Dendritic cell treated with granulocyte-macrophage colony-stimulating factor and Interleukin-4, amounts not matched to agents 40 ng/mL and 50 ng/mL, for 4 days (primary cell): ENCODE measurements around the gene TMEM138.
"Not testable (repeated sequence)": the region's sequence is repeated elsewhere in the genome, so short reads cannot be mapped to it uniquely, and the experiment has no call there.

Experiments used
- H3K27ac Mint-ChIP-seq: one replicate; pipeline ENCODE4 v1.8.0; 2022; ENCODE audit warnings: mild to moderate bottlenecking, mixed read lengths
- H3K27me3 Mint-ChIP-seq: one replicate; pipeline ENCODE4 v1.8.0; 2022; ENCODE audit warnings: mild to moderate bottlenecking, mixed read lengths
- H3K36me3 Mint-ChIP-seq: one replicate; pipeline ENCODE4 v1.8.0; 2022; ENCODE audit warnings: low read depth, mixed read lengths
- H3K4me1 Mint-ChIP-seq: one replicate; pipeline ENCODE4 v1.8.0; 2022; ENCODE audit warnings: low read depth, mixed read lengths
- H3K4me3 Mint-ChIP-seq: one replicate; pipeline ENCODE4 v1.8.0; 2022; ENCODE audit warnings: mild to moderate bottlenecking, moderate library complexity, mixed read lengths
- H3K9me3 Mint-ChIP-seq: one replicate; pipeline ENCODE4 v1.8.0; 2022; ENCODE audit warnings: mixed read lengths
- intact Hi-C: fragments of 100-400 bp; cut with micrococcal nuclease; formaldehyde crosslinking; loops from one replicate; pipeline ENCODE4 v1.15.0; 2022

Gene TMEM138

DNA sequence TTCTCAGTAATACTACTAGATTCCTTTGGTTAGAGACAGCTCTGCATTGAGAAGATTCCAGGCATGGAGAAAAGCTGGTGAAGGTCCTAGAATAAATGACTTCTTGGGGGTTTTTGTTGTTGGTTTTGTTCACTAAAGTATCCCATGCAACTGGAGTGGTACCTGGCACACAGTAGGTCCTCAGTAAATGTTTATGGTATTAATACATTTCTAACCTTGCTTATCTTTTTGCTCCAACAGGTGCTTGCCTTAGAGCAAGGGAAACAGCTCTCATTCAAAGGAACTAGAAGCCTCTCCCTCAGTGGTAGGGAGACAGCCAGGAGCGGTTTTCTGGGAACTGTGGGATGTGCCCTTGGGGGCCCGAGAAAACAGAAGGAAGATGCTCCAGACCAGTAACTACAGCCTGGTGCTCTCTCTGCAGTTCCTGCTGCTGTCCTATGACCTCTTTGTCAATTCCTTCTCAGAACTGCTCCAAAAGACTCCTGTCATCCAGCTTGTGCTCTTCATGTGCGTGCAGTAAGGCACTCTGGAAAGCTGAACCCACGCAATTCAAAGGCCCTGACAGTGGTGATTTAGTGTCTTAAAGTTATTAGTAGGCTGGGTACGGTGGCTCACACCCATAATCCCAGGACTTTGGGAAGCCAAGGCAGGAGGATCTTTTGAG lies 2.0 kb downstream of the TMEM138 start:
- intact Hi-C loops: no loop called here
- Mint-ChIP-seq H3K4me3 (no peak overlapping the region), H3K36me3 (peaks cover 72% of the 10 kb centered on the region), H3K4me1 (peaks cover 43% of the 10 kb centered on the region), H3K9me3 (no peaks in the 10 kb centered on the region), H3K27me3 (no peaks in the 10 kb centered on the region), H3K27ac (no peak overlapping the region)

DNA sequence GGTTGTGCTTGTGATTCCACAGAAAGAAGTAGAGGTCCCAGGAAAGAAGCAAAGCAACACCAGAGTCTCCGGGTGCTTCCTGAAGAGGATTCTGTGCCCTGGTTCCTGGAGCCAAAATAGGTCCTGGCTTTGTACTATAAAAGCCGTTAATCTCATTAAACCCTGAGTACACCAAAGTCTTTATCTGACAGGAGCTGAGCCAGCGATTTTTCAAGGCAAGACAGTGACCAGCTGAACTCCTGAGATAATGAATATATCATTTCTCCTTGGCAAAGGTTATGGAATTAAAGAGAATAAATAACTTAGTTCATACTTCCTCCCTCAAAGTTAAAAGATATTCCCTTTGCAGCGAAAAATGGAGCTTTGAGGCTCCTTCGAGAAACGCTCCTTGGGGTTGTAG lies 5.2 kb downstream of the TMEM138 start:
- H3K27me3 Mint-ChIP-seq: no peaks in the 10 kb centered on the region
- no peak overlapping the region for H3K4me3 Mint-ChIP-seq
- no peak overlapping the region for H3K27ac Mint-ChIP-seq
- intact Hi-C loops: no loop called here
- H3K36me3 Mint-ChIP-seq: peaks cover 89% of the 10 kb centered on the region
- no peaks in the 10 kb centered on the region for H3K9me3 Mint-ChIP-seq
- H3K4me1 Mint-ChIP-seq: peaks cover 40% of the 10 kb centered on the region

DNA sequence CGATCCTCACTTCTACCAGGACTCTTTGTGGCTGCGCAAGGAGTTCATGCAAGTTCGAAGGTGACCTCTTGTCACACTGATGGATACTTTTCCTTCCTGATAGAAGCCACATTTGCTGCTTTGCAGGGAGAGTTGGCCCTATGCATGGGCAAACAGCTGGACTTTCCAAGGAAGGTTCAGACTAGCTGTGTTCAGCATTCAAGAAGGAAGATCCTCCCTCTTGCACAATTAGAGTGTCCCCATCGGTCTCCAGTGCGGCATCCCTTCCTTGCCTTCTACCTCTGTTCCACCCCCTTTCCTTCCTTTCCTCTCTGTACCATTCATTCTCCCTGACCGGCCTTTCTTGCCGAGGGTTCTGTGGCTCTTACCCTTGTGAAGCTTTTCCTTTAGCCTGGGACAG lies 6.5 kb downstream of the TMEM138 start:
- Mint-ChIP-seq H3K4me1 (peaks cover 28% of the 10 kb centered on the region), H3K9me3 (no peaks in the 10 kb centered on the region), H3K4me3 (no peak overlapping the region), H3K27ac (peak overlapping the region; percentile 56), H3K27me3 (no peaks in the 10 kb centered on the region), H3K36me3 (peaks cover 87% of the 10 kb centered on the region)
- intact Hi-C loops: no loop called here

DNA sequence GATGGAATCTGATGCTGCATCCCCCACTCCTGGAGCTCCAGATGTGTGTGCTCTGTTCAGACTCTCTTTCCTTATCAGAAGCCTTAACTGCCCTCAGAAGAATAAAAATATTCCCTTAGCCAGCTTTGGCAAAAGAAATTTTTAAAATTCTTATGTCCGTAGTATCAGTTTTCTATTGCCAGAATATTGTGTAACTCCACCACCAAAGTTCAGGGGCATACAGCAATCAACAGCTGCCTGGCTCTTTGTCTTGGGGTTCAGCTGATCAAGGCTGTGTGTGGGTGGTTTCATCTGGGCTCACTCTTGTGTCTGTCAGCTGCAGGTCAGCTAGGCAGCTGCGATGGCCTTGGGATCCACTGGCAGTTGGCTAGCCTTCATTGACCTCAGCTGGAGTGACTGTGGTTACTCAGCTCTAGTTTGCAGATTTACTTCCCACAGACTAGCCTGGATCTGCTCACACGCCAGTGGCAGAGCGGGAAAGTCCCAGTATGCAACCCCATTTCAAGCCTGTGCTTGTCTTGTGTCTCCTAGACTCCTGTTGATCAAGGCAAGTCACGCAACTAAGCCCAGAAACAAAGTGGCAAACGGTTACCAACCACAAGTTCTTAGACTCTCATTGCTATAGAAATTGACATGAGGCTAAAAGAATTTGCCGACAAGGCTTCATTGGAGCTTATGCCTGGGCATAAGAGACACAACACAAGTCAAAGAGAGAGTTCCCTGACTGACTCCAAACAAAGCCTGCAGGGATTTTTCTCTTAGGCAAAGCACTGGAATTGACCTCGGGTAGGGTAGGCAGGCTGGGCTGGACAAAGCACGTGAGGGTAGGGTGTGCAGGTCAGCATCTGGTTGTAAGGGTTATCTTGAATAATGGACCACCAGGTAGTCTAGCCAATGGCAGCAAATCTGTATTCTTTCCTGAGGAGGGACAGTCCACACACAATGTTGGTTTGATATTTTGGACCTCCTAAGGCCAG lies 7.5 kb downstream of the TMEM138 start:
- H3K9me3 Mint-ChIP-seq: no peaks in the 10 kb centered on the region
- peak overlapping the region; percentile 32 for H3K27ac Mint-ChIP-seq
- peaks cover 27% of the 10 kb centered on the region for H3K4me1 Mint-ChIP-seq
- H3K36me3 Mint-ChIP-seq: peaks cover 76% of the 10 kb centered on the region
- H3K4me3 Mint-ChIP-seq: no peak overlapping the region
- intact Hi-C loops: no loop called here
- no peaks in the 10 kb centered on the region for H3K27me3 Mint-ChIP-seq

DNA sequence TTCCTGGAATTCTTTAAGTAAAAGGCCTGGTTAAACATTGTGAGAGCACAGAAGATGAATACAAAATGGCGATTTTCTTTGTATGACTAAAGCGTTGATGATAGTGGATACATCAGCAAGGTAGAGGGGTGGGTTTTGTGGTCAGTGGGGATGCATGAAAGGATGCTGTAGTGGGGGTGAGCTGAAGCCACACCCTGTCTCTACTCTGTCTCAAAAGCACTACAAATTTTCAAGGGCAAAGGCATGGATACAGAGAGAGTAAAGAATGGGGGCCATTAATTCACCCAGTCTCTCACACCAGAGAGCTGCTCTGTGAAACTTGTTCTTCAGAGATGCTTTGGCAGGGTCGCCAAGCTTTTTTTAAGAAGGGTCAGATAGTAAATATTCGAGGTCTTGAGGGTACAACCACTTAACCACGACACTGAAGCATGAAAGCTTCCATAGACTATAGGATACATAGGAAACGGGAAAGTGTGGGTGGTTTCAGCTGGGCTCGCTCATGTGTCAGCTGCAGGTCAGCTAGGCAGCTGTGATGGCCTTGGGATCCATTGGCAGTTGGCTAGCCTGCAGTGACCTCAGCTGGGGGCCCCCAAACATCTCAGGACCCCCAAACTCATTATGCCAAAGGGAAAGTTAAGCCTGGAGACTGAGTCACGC lies 8.3 kb downstream of the TMEM138 start:
- Mint-ChIP-seq H3K27me3 (no peaks in the 10 kb centered on the region), H3K27ac (no peak overlapping the region), H3K4me1 (peaks cover 27% of the 10 kb centered on the region), H3K36me3 (peaks cover 70% of the 10 kb centered on the region), H3K9me3 (no peaks in the 10 kb centered on the region), H3K4me3 (no peak overlapping the region)
- intact Hi-C loops: no loop called here

- Mint-ChIP-seq H3K4me1 (peaks cover 27% of the 10 kb centered on the region), H3K27ac (no peak overlapping the region), H3K9me3 (no peaks in the 10 kb centered on the region), H3K27me3 (no peaks in the 10 kb centered on the region), H3K36me3 (peaks cover 55% of the 10 kb centered on the region), H3K4me3 (no peak overlapping the region)
- intact Hi-C loops: no loop called here
Observed at GRCh38 chr11:61372659-61373420, 10.7 kb downstream of the TMEM138 start.

DNA sequence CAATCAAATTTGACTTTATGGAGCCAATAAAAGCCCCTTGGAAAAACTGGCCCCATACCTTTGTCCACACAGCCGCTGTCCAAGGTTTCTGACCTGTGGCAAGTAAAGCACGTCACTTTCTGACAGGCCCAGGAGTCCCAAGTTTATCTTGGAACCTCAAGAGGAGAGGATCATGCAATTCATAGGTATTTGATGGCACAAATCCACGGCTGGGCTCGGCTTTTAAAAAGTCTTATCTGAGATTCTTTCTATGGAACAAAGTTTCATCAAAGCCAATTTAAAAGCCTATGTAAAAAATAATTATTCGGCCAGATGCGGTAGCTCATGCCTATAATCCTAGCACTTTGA lies 13.6 kb downstream of the TMEM138 start:
- Mint-ChIP-seq H3K36me3 (peaks cover 26% of the 10 kb centered on the region), H3K9me3 (no peaks in the 10 kb centered on the region), H3K27ac (no peak overlapping the region), H3K4me1 (peaks cover 15% of the 10 kb centered on the region), H3K4me3 (no peak overlapping the region), H3K27me3 (no peaks in the 10 kb centered on the region)
- intact Hi-C loops: no loop called here

GRCh38 chr11:61377461-61378160 lies 15.4 kb downstream of the TMEM138 start:
- intact Hi-C loops: no loop called here

DNA sequence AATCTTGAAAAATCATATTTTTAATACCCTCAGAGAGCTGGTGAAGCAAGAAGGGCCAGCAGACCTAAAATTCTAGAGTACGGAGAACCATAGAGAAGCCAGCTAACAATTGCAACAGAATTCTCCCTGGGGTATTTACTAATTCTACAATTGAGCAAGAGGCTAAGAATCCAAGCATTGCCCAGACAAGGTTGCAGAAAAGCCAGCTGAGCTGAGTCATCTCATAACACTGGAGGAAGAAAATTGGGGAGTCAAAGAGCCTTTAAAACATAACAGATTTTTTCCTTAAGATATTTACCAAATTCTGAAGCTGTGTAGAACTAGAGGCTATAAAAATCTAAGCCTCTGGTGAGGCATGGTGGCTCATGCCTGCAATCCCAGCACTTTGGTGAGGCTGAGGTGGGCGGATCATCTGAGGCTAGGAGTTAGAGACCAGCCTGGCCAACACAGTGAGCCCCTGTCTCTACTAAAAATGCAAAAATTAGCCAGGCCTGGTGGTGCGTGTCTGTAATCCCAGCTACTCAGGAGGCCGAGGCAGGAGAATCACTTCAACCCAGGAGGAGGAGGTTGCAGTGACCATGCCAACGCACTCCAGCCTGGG lies 16.6 kb downstream of the TMEM138 start:
- no peaks in the 10 kb centered on the region for H3K9me3 Mint-ChIP-seq
- peaks cover 32% of the 10 kb centered on the region for H3K4me1 Mint-ChIP-seq
- H3K27me3 Mint-ChIP-seq: no peaks in the 10 kb centered on the region
- H3K27ac Mint-ChIP-seq: no peak overlapping the region
- intact Hi-C loops: no loop called here
- H3K36me3 Mint-ChIP-seq: peaks cover 9% of the 10 kb centered on the region
- no peak overlapping the region for H3K4me3 Mint-ChIP-seq

More at GRCh38 chr11:61377461-61378160, 15.4 kb downstream of the TMEM138 start:
- Mint-ChIP-seq H3K4me3 (no peak overlapping the region), H3K9me3 (no peaks in the 10 kb centered on the region), H3K27ac (no peak overlapping the region), H3K36me3 (peaks cover 9% of the 10 kb centered on the region), H3K4me1 (peaks cover 26% of the 10 kb centered on the region), H3K27me3 (no peaks in the 10 kb centered on the region)

DNA sequence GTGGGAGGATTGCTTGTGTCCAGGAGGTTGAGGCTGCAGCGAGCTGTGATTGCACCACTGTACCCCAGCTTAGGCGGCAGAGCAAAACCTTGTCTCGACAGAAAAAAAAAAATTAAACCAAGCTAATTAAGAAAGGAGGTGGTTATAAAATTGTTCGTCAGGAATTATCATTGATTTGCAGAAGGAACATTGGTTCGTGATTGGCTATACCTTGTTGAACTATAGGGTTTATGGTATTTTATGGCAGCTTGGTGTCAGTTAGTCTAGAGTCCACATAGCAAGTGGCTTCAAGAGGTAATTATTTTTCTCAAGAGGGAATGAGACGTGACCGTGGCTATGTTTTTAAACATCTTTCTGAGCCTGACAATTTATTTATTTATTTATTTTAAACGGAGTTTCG lies 18.7 kb downstream of the TMEM138 start:
- Mint-ChIP-seq H3K27me3 (no peaks in the 10 kb centered on the region), H3K36me3 (peaks cover 8% of the 10 kb centered on the region), H3K27ac (no peak overlapping the region), H3K4me1 (peaks cover 41% of the 10 kb centered on the region), H3K4me3 (no peak overlapping the region), H3K9me3 (no peaks in the 10 kb centered on the region)
- intact Hi-C loops: loop anchor here (10.0 kb wide), 1 partner anchor 126 kb away; no protein-coding TSS in a partner anchor

GRCh38 chr11:61383859-61384258 lies 21.7 kb downstream of the TMEM138 start:
- peaks cover 37% of the 10 kb centered on the region for H3K4me1 Mint-ChIP-seq
- H3K27ac Mint-ChIP-seq, H3K27me3 Mint-ChIP-seq, H3K4me3 Mint-ChIP-seq, H3K36me3 Mint-ChIP-seq, H3K9me3 Mint-ChIP-seq: not testable (repeated sequence)
- intact Hi-C loops: loop anchor here (10.0 kb wide), 1 partner anchor 129 kb away; no protein-coding TSS in a partner anchor

DNA sequence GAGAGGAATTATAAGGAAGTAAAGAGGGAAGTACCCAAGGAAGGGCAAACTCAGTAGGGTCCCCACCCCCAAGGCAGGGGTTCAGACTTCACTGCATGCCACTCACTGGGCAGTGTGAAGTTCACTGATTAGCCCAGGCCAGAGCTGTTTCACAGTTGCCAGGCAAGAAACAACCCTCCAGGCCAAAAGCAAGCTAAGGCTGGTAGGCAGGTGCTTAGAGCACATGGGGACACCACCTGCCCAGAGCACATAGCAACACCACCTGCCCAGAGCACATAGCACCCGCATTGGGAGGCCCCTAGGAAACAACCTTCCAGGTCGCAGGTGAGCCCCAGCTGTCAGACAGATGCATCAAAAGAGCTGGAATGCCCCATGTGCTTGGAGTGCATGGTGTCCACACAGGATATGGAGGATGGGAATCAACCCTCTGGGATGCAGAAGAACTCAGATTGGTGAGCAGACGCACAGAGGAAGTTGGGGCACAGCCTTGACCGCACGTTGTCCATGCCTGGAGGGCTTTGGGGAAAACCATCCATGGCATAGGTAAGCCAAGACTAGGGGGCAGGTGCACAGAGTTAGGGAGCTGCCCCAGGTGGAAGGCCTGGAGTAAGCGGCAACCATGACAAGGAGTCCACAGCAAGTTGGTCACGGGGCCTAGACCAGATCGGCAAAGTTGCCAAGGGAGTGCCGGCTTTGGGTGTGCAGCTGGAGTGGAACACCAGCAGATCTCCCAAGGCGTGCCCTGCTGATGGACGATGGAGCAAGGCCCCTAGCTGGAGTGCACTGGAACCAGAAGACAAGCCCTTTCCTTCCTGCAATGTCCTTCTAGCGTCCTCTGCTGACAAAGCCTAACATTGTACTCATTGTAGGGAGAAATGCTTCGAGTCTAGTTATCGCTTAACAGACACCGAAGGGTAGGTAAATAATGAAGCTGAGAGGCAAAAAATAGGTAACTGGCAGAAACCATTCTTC lies 22.4 kb downstream of the TMEM138 start:
- no peaks in the 10 kb centered on the region for H3K36me3 Mint-ChIP-seq
- peaks cover 30% of the 10 kb centered on the region for H3K4me1 Mint-ChIP-seq
- peaks cover 3% of the 10 kb centered on the region for H3K27me3 Mint-ChIP-seq
- no peak overlapping the region for H3K4me3 Mint-ChIP-seq
- H3K27ac Mint-ChIP-seq: no peak overlapping the region
- peaks cover 3% of the 10 kb centered on the region for H3K9me3 Mint-ChIP-seq
- intact Hi-C loops: loop anchor here (1.0 to 10.0 kb wide), 2 partner anchors 48 to 130 kb away; no protein-coding TSS in a partner anchor
